Vagina (tissue), 2 donors: Measurements from ENCODE around the gene VBP1. TPM values are rescaled to one million over a fixed set of nuclear protein-coding genes. Genes with fewer than 3 reads are reported as not detected.
A peak's percentile ranks its signal among the peaks of the same experiment; 100 is the strongest.

Source experiments
- DNase-seq, 2 donors: peaks; one replicate each; pipeline ENCODE4 v3.0.0-alpha.2; 2017; ENCODE audit errors: extremely low spot score in 2 of 2
- H3K27ac ChIP-seq: fragments of 200-600 bp; sonication (generic); one replicate; pipeline ENCODE4 v1.5.1; 2019
- H3K27me3 ChIP-seq: fragments of 200-600 bp; sonication (generic); one replicate; pipeline ENCODE4 v1.5.1; 2019
- H3K36me3 ChIP-seq, 2 donors: fragments of 200-600 bp; sonication (generic); one replicate each; pipeline ENCODE4 v1.5.1; 2017 to 2019
- H3K4me1 ChIP-seq: fragments of 200-600 bp; sonication (generic); one replicate; pipeline ENCODE4 v1.5.1; 2019
- H3K4me3 ChIP-seq, 2 donors: fragments of 200-600 bp; sonication (generic); 1 replicate in 1 of 2; 2 replicates in 1 of 2; pipeline ENCODE4 v1.5.1; 2016 to 2019
- H3K9me3 ChIP-seq: fragments of 200-600 bp; sonication (generic); one replicate; pipeline ENCODE4 v1.5.1; 2019
- POLR2A ChIP-seq, 2 donors: fragments of 450-650 bp; IDR thresholded peaks; one replicate each; pipeline ENCODE4 v1.6.1; 2017; ENCODE audit warnings: antibody characterized with exemption in 2 of 2, mild to moderate bottlenecking in 2 of 2, moderate library complexity in 2 of 2
- POLR2AphosphoS5 ChIP-seq, 2 donors: sonication (generic); formaldehyde crosslinking; IDR thresholded peaks; one replicate each; pipeline ENCODE4 v1.9.0; 2017; ENCODE audit warnings: antibody characterized with exemption in 2 of 2, mild to moderate bottlenecking in 2 of 2, low read depth in 1 of 2; ENCODE audit not compliant: insufficient read depth in 1 of 2
- intact Hi-C: fragments of 100-400 bp; cut with DNase I; formaldehyde crosslinking; loops from one replicate; pipeline ENCODE4 v1.15.1; 2023
- total RNA-seq: library from RNA; depleted of rRNA; stranded (reverse); fragments of >200 nt; gene quantifications from one replicate; pipeline ENCODE4 v1.2.3, GENCODE V29; 2016
- TF ChIP-seq, protein P1 (sequence below), 3 experiments: fragments of 450-650 bp in 2 of 3; fragments of 200-600 bp in 1 of 3; sonication (generic) in 1 of 3; IDR thresholded peaks; one replicate each; pipeline ENCODE4 v1.5.1; 2017 to 2019; ENCODE audit warnings: antibody characterized with exemption in 3 of 3, mild to moderate bottlenecking in 2 of 3, moderate library complexity in 2 of 3

Gene VBP1, protein sequence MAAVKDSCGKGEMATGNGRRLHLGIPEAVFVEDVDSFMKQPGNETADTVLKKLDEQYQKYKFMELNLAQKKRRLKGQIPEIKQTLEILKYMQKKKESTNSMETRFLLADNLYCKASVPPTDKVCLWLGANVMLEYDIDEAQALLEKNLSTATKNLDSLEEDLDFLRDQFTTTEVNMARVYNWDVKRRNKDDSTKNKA
- total RNA-seq = 16.9 TPM

DNA sequence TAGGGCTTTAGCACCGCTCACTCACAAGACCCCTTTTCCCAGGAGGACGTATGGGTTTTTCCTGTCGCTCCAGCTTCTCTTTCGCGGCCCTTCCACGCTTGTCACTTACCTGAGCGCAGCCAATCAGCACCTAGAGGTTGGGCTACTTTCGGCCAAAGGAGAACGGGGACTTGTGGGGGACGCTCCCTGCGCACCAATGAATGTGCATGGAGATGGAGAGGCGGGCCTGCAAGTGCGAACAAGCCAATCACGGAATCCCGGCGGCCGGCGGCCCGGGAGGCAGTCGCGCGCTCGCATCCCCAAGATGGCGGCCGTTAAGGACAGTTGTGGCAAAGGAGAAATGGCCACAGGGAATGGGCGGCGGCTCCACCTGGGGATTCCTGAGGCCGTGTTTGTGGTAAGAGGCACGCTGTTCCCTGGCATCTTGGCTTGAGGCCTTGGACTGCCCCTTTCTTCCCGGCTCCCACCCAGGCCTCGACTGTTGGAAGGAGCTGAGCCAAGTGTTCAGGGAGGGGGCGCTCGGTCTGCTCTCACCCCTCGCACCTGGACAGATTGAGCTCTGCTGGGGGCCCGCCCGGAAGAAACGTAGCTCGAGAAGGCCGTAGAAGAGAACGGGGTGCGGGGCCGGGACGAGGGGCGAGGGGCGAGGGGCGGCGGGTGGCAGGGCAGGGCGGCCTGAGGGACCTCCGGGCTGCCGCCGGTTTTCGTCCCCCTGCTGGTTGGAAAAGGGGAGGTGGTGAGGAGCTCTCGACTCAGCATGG, at the start of gene VBP1:
TSS of gene VBP1 (plus strand) at position 282 of the 761 bp plus-strand sequence. CDS start at position 305, 23 bp downstream.
- intact Hi-C loops = no loop called here
- DNase-seq = peak in 1 of 2 donors; percentile 94
- H3K27me3 ChIP-seq = no peaks in the 10 kb centered on the region

DNA sequence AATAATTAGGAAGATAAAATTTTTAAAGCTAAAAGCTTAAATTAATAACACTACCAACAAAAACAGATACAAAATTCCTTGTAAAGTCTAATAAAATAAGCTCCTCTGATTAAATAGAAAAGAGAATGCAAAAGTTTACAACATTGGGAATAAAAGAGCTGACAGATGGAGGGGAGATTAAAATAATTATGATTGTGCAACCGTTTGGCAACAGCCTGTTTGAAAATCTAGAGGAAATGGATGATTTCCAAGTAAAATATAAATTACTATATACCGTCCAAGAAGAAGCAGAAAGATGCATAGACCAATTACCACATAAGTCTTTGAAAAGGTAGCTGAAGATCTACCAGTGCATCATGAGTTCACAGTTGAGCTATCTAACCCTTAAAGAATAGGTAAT, 46.4 kb upstream of the VBP1 start:
- TF ChIP-seq, protein P1, sequence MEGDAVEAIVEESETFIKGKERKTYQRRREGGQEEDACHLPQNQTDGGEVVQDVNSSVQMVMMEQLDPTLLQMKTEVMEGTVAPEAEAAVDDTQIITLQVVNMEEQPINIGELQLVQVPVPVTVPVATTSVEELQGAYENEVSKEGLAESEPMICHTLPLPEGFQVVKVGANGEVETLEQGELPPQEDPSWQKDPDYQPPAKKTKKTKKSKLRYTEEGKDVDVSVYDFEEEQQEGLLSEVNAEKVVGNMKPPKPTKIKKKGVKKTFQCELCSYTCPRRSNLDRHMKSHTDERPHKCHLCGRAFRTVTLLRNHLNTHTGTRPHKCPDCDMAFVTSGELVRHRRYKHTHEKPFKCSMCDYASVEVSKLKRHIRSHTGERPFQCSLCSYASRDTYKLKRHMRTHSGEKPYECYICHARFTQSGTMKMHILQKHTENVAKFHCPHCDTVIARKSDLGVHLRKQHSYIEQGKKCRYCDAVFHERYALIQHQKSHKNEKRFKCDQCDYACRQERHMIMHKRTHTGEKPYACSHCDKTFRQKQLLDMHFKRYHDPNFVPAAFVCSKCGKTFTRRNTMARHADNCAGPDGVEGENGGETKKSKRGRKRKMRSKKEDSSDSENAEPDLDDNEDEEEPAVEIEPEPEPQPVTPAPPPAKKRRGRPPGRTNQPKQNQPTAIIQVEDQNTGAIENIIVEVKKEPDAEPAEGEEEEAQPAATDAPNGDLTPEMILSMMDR (IDR thresholded peaks at IDR 0.05) = no peak
- no peak for TF ChIP-seq POLR2AphosphoS5 (IDR thresholded peaks at IDR 0.05; ENCODE audit: insufficient read depth in 1 of 2, low read depth in 1 of 2)
- no peak for TF ChIP-seq POLR2A (IDR thresholded peaks at IDR 0.05)
- DNase-seq = no peak
- no peaks in the 10 kb centered on the region for H3K36me3 ChIP-seq
- no peaks in the 10 kb centered on the region for H3K9me3 ChIP-seq
- intact Hi-C loops = no loop called here
- H3K4me3 ChIP-seq = no peak overlapping the region
- no peak overlapping the region for H3K27ac ChIP-seq
- no peaks in the 10 kb centered on the region for H3K27me3 ChIP-seq
- no peaks in the 10 kb centered on the region for H3K4me1 ChIP-seq

More for the DNA sequence above, at the start of gene VBP1:
- TF ChIP-seq, protein P1 (IDR thresholded peaks at IDR 0.05) = peak in 1 of 3 experiments; percentile 22
- TF ChIP-seq POLR2A (IDR thresholded peaks at IDR 0.05) = no peak
- TF ChIP-seq POLR2AphosphoS5 (IDR thresholded peaks at IDR 0.05; ENCODE audit: insufficient read depth in 1 of 2, low read depth in 1 of 2) = peak; percentile 53 to 72
- Histone ChIP-seq H3K36me3 (no peaks in the 10 kb centered on the region), H3K4me3 (peak within 1 kb of the TSS; percentile 61 to 70), H3K4me1 (peaks cover 13% of the 10 kb centered on the region), H3K9me3 (no peaks in the 10 kb centered on the region), H3K27ac (peak within 1 kb of the TSS; percentile 88)

DNA sequence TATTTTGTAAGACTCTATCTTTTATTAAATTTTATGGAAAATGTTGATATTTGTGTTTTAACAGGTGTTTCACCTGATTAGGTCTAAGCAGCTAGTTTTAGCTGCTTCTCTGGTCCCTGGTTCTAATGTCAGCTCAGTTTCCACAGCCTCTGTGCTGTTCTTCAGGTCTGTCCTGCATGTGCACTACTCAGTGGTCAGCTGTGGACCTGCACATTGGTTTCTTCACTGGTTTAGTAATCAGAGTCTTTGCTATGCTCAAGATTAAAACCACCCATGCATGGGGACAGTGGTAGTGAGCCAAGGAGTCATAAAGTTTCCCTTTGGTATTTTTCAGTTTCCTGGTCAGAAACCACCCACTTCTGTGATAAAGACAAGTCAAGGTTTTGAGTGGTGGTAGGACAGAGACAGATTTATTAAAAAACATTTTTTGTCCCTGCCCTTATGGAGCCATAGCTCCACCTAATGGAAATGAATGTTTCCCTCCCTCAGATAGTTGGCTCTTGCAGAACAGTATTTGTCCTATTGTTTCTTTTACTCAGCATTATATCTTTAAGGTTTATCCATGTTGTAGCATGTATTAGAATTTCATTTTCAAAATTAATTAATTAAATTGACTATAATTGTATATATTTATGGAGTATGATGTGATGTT, 36.8 kb upstream of the VBP1 start:
- no peaks in the 10 kb centered on the region for H3K36me3 ChIP-seq
- H3K9me3 ChIP-seq = no peaks in the 10 kb centered on the region
- intact Hi-C loops = no loop called here
- no peak for DNase-seq
- TF ChIP-seq POLR2AphosphoS5 (IDR thresholded peaks at IDR 0.05; ENCODE audit: insufficient read depth in 1 of 2, low read depth in 1 of 2) (no peak), POLR2A (IDR thresholded peaks at IDR 0.05) (no peak)
- TF ChIP-seq, protein P1 (IDR thresholded peaks at IDR 0.05) = no peak
- no peak overlapping the region for H3K4me3 ChIP-seq
- H3K27ac ChIP-seq = no peak overlapping the region
- H3K4me1 ChIP-seq = no peaks in the 10 kb centered on the region
- H3K27me3 ChIP-seq = no peaks in the 10 kb centered on the region

DNA sequence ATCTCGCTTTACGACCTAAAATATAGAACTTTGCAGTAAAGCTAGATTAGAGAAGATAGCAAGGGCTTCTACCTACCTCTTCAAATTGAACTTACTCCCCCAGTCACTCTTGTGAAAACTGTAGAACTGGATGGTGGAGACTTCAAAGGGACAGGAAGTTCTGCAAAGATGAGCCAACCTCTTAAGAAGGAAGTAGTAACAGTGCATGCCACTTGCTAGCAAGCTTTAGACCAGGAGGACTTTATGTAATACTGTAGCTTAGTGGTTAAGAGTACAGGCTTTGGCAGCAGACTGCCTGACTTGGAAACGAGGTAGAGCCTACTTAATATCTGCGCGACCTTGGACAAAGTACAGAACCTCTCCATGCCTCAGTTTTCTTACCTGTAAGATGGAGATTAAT, 27.5 kb upstream of the VBP1 start:
- no peak overlapping the region for H3K27ac ChIP-seq
- H3K9me3 ChIP-seq = no peaks in the 10 kb centered on the region
- TF ChIP-seq POLR2AphosphoS5 (IDR thresholded peaks at IDR 0.05; ENCODE audit: insufficient read depth in 1 of 2, low read depth in 1 of 2) = no peak
- no peak for TF ChIP-seq POLR2A (IDR thresholded peaks at IDR 0.05)
- TF ChIP-seq, protein P1 (IDR thresholded peaks at IDR 0.05) = no peak
- no peaks in the 10 kb centered on the region for H3K4me1 ChIP-seq
- no peak overlapping the region for H3K4me3 ChIP-seq
- H3K27me3 ChIP-seq = no peaks in the 10 kb centered on the region
- no peak for DNase-seq
- no peaks in the 10 kb centered on the region for H3K36me3 ChIP-seq
- intact Hi-C loops = no loop called here
